IPS-15b (cell line): ENCODE results near the gene PCDH12.

ENCODE experiments used
- H3K27me3 ChIP-seq: one replicate; pipeline ENCODE4 v1.6.1; 2013; ENCODE audit warnings: low read length; ENCODE audit not compliant: control insufficient read depth, insufficient read depth
- H3K36me3 ChIP-seq: one replicate; pipeline ENCODE4 v1.6.1; 2013; ENCODE audit warnings: low read length; ENCODE audit not compliant: control insufficient read depth, insufficient read depth
- H3K4me1 ChIP-seq: one replicate; pipeline ENCODE4 v1.6.1; 2013; ENCODE audit warnings: mild to moderate bottlenecking, low read length; ENCODE audit not compliant: control insufficient read depth, insufficient read depth
- H3K4me3 ChIP-seq: one replicate; pipeline ENCODE4 v1.5.1; 2013; ENCODE audit warnings: low read depth, low read length
- H3K9ac ChIP-seq: one replicate; pipeline ENCODE4 v1.6.1; 2013; ENCODE audit warnings: low read depth, mild to moderate bottlenecking, low read length
- H3K9me3 ChIP-seq: one replicate; pipeline ENCODE4 v1.6.1; 2013; ENCODE audit warnings: mild to moderate bottlenecking, low read length; ENCODE audit not compliant: control insufficient read depth, insufficient read depth

PCDH12 gene

DNA sequence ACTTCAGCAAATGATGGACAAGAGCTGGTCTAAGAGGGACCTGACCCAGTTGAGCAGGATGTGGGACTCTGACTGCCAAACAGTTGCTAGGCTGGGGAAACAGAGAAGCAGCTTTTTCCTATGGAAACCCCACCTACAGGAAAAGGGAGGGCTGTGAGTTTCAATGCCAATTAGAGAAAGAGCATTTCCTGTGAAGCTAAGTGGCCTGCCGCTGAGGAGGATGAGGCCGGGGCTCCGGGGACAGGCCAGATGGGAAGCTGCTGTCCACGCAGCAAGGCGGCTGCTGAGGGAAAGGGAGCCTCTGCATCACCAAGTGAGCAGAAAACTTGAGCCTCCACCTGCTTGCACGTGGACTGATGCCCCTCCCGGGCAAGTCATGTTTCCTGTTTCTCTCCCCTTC, at the start of gene PCDH12:
Gene PCDH12 (minus strand): TSS at position 90 of the 400 bp plus-strand sequence. CDS start 351 bp downstream, outside the sequence.
- Histone ChIP-seq H3K27me3 (no peaks in the 10 kb centered on the region), H3K4me3 (no peak within 1 kb of the TSS), H3K36me3 (no peaks in the 10 kb centered on the region), H3K9me3 (no peaks in the 10 kb centered on the region), H3K9ac (no peak within 1 kb of the TSS), H3K4me1 (peaks cover 6% of the 10 kb centered on the region)

DNA sequence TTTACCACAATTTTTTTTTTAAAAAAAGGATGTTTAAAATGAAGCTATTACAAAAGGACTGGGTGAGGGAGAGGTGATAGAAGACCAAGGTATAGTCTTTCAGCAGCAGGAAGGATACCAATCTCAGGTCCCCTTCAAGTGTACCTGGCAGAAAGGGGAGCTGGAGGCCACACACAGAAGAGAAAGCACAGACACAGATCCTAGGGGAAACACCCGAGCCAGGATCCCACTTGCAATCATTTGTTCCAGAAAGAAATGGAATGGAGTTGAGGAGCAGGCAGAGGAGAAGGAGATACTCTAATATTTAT, 49.2 kb upstream of the PCDH12 start:
- no peaks in the 10 kb centered on the region for H3K9me3 ChIP-seq
- no peak overlapping the region for H3K4me3 ChIP-seq
- no peaks in the 10 kb centered on the region for H3K4me1 ChIP-seq
- peaks cover 23% of the 10 kb centered on the region for H3K36me3 ChIP-seq
- H3K27me3 ChIP-seq = no peaks in the 10 kb centered on the region
- no peak overlapping the region for H3K9ac ChIP-seq

DNA sequence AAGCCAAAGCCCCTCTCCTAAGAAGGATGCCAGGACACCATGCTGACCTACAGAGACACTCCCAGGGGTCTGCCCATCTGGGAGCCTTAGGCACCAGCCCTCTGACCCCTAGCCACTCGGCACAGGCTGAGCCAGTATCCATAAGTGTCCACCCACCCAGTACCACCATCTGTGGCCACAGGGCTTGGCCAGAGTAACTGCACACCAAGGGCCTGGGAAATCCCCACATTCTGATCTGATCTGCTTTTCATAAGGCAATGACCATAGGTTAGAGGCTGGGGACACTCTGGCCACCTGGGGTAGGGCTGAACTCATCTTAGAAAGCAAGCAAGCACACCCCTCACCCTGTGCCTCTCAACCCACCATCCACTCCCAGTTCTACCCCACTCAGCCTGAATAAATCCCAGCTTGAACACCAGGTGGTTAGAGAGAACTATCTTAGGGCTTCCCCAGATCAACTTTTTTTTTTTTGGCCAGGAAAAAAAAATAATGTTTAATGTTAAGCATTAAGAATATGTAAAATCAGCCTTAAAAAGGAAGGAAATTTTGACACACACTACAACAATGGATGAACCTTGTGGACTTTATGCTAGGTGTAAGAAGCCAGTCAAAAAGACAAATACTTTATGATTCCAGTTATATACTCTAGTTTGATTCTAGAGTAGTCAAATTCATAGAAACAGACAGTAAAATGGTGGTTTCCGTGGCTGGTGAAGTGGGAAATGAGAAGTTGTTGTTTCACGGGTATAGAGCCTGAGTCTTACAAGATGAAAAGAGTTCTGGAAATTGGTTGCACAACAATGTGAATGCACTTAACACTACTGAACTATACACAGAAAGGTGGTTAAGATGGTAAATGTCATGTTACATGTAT, 48.6 kb upstream of the PCDH12 start:
- Histone ChIP-seq H3K9ac (no peak overlapping the region), H3K36me3 (peaks cover 23% of the 10 kb centered on the region), H3K4me1 (no peaks in the 10 kb centered on the region), H3K9me3 (no peaks in the 10 kb centered on the region), H3K27me3 (no peaks in the 10 kb centered on the region), H3K4me3 (no peak overlapping the region)

DNA sequence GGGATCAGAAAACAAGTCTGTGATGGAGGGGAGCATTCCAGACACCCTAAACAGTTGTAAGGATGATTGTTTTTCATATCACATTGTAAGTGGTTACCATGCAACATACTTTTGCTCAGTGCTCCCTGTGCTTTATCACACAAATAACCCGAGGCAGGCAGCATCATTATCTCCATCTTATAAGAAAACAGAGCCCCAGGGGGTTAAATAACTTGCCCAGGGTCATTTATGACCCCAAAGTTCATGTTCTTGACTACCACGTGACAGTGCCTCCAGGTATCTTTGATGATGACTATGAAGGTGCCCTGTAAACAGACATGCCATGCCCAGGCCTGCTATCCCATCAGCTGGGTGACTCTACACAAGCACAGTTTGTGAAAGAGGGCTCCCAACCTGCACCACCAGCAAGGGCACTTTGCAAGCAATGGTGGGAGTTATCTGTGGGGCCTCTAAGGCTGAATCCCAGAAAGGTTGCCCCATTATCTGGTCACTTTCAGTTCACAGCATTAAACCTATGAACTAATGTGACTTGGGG, 45.3 kb upstream of the PCDH12 start:
- Histone ChIP-seq H3K4me3 (no peak overlapping the region), H3K4me1 (no peaks in the 10 kb centered on the region), H3K9me3 (no peaks in the 10 kb centered on the region), H3K36me3 (peaks cover 26% of the 10 kb centered on the region), H3K27me3 (no peaks in the 10 kb centered on the region), H3K9ac (no peak overlapping the region)

DNA sequence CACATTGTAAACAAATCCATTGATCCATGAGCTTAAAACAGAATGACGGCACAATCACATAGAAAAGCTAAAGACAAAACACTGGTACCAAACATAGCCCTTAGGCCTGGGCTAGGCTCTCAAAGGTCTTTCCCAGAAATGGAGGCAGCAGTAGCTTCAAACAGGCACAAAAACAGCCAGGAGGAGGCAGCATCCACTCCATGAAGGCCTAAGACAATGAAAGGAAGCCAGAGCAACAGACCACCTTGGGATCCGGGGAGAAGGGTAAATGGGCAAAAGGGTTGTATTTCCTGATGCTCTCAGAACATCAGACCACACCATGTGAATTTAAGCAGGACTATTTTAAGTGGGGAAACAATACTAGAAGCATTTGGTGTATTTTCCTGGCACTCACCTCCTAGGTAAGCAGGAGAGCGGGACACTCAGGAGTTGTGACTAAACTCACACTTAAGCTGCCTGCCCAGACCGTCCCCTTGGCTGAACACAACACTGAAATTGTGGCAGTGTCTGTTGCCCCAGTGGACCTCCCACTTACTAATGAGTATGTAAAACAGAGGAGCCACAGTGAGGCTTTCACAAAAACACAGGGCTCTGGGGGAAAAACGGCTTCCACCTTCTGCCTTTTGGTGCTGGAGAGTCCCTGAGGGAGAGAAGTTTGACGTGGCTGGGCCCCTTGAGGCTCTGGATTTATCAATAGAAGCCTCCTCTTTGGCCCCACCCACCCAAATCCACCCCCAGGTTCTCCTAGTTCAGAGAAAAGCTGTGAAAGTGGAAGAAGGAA, 42.9 kb upstream of the PCDH12 start:
- no peak overlapping the region for H3K4me3 ChIP-seq
- no peaks in the 10 kb centered on the region for H3K9me3 ChIP-seq
- H3K36me3 ChIP-seq = peaks cover 29% of the 10 kb centered on the region
- no peaks in the 10 kb centered on the region for H3K27me3 ChIP-seq
- H3K4me1 ChIP-seq = no peaks in the 10 kb centered on the region
- no peak overlapping the region for H3K9ac ChIP-seq

DNA sequence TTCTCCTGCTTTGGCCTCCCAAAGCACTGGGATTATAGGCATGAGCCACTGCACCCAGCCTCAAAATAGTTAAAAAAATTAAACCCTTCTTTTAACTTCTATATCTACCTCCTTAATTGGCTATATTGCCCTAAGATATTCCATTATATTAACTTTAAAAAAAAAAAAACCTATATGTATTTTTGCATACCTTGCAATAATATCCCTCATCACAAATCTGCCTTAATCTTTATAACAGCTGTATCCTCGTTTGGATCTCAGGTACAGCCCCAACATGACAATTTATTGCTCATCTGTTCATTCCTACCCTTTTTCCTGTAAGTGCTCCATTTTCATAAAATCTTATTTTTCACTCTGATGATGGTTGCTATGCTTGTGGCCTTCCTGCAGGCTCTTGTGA, 42.2 kb upstream of the PCDH12 start:
- H3K9ac ChIP-seq = no peak overlapping the region
- H3K36me3 ChIP-seq = peaks cover 28% of the 10 kb centered on the region
- H3K4me1 ChIP-seq = no peaks in the 10 kb centered on the region
- no peak overlapping the region for H3K4me3 ChIP-seq
- no peaks in the 10 kb centered on the region for H3K27me3 ChIP-seq
- H3K9me3 ChIP-seq = no peaks in the 10 kb centered on the region

DNA sequence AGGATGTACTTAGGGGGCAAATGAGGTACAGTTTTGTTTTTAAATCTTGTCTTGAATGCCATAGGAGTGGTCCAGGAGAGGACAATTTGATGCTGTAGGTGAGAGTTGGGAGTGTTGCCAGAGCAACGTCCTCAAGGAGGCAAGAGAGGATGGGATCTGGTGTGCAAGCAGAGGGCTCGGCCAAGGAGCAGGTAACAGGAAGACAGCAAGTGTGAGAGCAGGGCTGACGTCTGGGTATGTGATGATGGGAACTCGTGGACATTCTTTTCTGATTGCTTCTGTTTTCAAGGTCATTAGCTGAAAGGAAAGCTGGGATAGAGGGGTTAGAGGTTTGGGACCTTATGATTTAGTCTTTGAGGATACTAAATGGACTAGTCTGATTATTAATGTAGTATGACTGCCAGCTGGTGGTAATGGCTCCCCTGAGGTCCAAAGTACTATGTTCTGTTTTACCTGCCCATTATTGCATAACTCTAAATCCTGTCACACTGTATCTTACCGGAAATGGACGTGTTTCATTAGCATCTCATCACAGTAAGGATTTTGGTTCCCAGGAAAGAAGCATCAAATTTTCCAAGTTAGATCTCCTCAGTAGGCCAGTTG, 39.5 kb upstream of the PCDH12 start:
- no peaks in the 10 kb centered on the region for H3K9me3 ChIP-seq
- H3K4me3 ChIP-seq = no peak overlapping the region
- no peaks in the 10 kb centered on the region for H3K4me1 ChIP-seq
- peaks cover 12% of the 10 kb centered on the region for H3K36me3 ChIP-seq
- H3K9ac ChIP-seq = no peak overlapping the region
- no peaks in the 10 kb centered on the region for H3K27me3 ChIP-seq

DNA sequence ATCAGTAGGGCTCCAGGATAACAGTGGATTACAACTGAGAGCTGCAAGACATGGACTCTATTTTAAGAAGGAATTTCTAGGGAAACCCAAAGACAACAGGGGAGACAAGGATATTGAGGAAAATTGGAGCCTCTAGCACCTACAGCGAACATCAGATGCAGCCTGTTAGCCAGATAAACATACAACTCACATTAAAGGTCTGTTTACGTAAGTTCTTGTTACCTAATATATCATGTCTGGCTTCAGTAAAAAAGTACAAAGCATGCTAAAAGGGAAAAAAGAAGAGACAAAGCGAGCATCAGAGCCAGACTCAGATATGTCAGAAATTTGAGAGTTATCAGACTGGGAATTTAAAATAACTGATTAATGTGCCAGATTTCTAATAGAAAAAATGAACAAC, 37.7 kb upstream of the PCDH12 start:
- no peaks in the 10 kb centered on the region for H3K27me3 ChIP-seq
- H3K4me3 ChIP-seq = no peak overlapping the region
- H3K4me1 ChIP-seq = no peaks in the 10 kb centered on the region
- H3K9ac ChIP-seq = no peak overlapping the region
- H3K36me3 ChIP-seq = peaks cover 8% of the 10 kb centered on the region
- H3K9me3 ChIP-seq = no peaks in the 10 kb centered on the region

DNA sequence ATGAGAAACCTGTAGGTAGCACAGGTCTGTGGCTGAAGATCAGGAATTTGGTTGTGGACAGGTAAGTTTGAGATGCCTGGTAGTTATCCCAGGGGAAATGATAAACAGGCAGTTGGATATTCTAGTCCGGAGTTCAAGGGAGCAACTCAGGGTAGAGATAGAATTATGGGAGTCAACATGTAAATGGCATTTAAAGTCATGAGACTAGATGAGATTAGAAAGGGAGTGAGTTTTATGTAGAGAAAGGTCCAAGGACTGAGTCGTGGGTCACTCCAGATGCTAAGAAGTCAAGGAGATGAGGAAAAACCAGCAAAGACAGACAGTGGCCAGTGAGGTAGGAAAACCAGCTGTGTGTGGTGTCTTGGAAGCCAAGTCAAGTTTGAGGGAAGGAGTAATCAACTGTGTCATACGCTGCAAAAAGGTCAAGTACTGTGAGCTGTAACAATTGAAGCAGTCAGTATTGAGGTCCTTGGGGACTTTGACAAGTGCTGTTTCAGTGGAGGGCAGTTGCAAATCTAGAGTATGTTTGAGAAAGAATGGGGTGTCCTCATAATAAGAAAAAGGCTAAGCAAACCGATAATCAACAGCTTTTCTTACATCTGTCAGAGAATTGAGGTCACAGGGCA, 36.6 kb upstream of the PCDH12 start:
- H3K4me1 ChIP-seq = no peaks in the 10 kb centered on the region
- H3K27me3 ChIP-seq = no peaks in the 10 kb centered on the region
- H3K36me3 ChIP-seq = peaks cover 6% of the 10 kb centered on the region
- no peak overlapping the region for H3K9ac ChIP-seq
- no peak overlapping the region for H3K4me3 ChIP-seq
- no peaks in the 10 kb centered on the region for H3K9me3 ChIP-seq

DNA sequence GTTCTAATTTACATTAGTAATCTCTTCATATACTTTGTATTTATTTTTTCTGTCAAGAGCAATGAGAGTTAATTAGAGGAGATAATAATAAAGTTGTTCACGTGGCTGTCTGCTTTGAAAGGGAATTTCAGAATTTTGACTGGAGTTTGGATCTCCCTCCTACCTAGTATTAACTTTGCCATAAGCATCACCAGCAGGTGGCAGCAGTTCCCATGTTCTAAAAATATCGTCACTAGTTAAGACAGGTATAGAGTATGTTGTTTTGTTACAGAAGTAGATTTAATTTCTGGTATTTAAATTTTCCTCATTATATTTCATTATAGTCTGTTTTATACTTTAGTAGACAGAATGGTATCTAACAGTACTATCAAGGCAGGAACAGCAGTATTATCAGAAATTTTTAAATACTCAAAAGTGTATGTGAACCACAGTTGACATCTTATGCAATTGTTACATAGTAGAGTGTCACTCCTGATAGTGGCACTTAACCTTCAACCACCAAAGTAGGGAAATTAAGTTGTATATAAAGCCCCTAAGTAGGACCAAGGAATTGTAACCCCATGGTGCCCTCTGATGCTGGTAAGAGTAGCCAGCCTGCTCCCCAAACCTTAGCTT, 34.5 kb upstream of the PCDH12 start:
- peaks cover 2% of the 10 kb centered on the region for H3K36me3 ChIP-seq
- H3K4me3 ChIP-seq = no peak overlapping the region
- no peaks in the 10 kb centered on the region for H3K27me3 ChIP-seq
- H3K4me1 ChIP-seq = no peaks in the 10 kb centered on the region
- H3K9me3 ChIP-seq = no peaks in the 10 kb centered on the region
- no peak overlapping the region for H3K9ac ChIP-seq

DNA sequence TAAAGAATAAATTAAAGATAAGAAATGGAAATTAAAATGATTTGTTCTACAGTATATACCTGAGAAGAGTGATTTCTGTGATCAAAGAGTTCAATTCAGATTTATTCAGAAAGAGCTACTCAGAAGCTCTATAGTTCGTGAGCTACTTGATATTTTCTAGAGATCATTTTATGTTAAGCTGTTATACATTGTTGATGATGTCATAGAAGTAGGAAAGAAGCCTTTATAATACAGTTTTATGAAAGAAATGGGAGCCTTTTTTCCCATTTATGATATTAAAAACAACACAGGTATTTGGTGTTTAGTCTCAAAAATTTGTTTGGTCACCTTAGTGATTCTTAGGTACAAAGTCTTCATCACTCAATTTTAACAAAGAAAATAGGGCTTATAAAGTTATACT, 31.7 kb upstream of the PCDH12 start:
- Histone ChIP-seq H3K4me1 (no peaks in the 10 kb centered on the region), H3K9ac (no peak overlapping the region), H3K36me3 (peaks cover 5% of the 10 kb centered on the region)

More for the DNA sequence above, 31.7 kb upstream of the PCDH12 start:
- Histone ChIP-seq H3K9me3 (no peaks in the 10 kb centered on the region), H3K27me3 (no peaks in the 10 kb centered on the region), H3K4me3 (no peak overlapping the region)
